SKM-1 (cell line): Measurements from ENCODE around the gene SSUH2.

ENCODE experiments used
- DNase-seq: peaks from one replicate; lab custom pipeline; 2025; ENCODE audit not compliant: unreplicated experiment; lab: John Stamatoyannopoulos, UW

Gene SSUH2

GRCh38 chr3:8619548-8619947, 25.1 kb downstream of the SSUH2 start:
- DNase-seq, result no peak

- DNase-seq, result no peak
Measured at GRCh38 chr3:8618950-8619349, 25.6 kb downstream of the SSUH2 start.

GRCh38 chr3:8617921-8618320, 26.7 kb downstream of the SSUH2 start:
- no peak for DNase-seq

- no peak for DNase-seq
Measured at GRCh38 chr3:8610951-8611350, 33.6 kb downstream of the SSUH2 start.

- no peak for DNase-seq
Measured at GRCh38 chr3:8608791-8609467, 35.7 kb downstream of the SSUH2 start.

GRCh38 chr3:8608041-8608790, 36.4 kb downstream of the SSUH2 start:
- no peak for DNase-seq

GRCh38 chr3:8607234-8608040, 37.2 kb downstream of the SSUH2 start:
- DNase-seq, result no peak

GRCh38 chr3:8606701-8607231, 37.8 kb downstream of the SSUH2 start:
- DNase-seq, result no peak

- no peak for DNase-seq
Measured at GRCh38 chr3:8604988-8605387, 39.6 kb downstream of the SSUH2 start.

GRCh38 chr3:8604006-8604405, 40.6 kb downstream of the SSUH2 start:
- DNase-seq, result no peak

- no peak for DNase-seq
Measured at GRCh38 chr3:8603115-8603710, 41.4 kb downstream of the SSUH2 start.

GRCh38 chr3:8600457-8600856, 44.1 kb downstream of the SSUH2 start:
- DNase-seq, result no peak

- DNase-seq, result no peak
Measured at GRCh38 chr3:8599146-8599545, 45.5 kb downstream of the SSUH2 start.

- no peak for DNase-seq
Measured at GRCh38 chr3:8597219-8597853, 47.3 kb downstream of the SSUH2 start.

- DNase-seq, result no peak
Measured at GRCh38 chr3:8596321-8597218, 48.0 kb downstream of the SSUH2 start.

- DNase-seq, result no peak
Measured at GRCh38 chr3:8595695-8596115, 48.9 kb downstream of the SSUH2 start.

GRCh38 chr3:8595252-8595651, 49.3 kb downstream of the SSUH2 start:
- DNase-seq, result no peak

GRCh38 chr3:8593021-8593827, 51.4 kb downstream of the SSUH2 start:
- no peak for DNase-seq
